CD4-positive, alpha-beta T cell (primary cell): ENCODE results near the gene LPO. TPM values are rescaled to one million over a fixed set of nuclear protein-coding genes. Genes with fewer than 3 reads are reported as not detected.

Source experiments
- ATAC-seq: fragments of 200-7000 bp; cut with Tn5 transposase; one replicate; pipeline ENCODE4 v1.10.0; 2022; ENCODE audit warnings: mild to moderate bottlenecking; ENCODE audit not compliant: poor library complexity
- CTCF ChIA-PET: fragments of 350-600 bp; sonication (Branson Sonifier 250); formaldehyde crosslinking; loops from one replicate; lab custom pipeline; 2021; ENCODE audit warnings: antibody characterized with exemption, inconsistent platforms; lab: Charles Lee
- POLR2A ChIA-PET: fragments of 350-600 bp; sonication (Branson Sonifier 250); formaldehyde crosslinking; loops from one replicate; lab custom pipeline; 2021; ENCODE audit warnings: antibody characterized with exemption, inconsistent platforms; lab: Charles Lee
- DNase-seq, 14 experiments: peaks; one replicate each; pipeline ENCODE4 v3.0.0-alpha.2; 2013 to 2020; ENCODE audit warnings: mixed read lengths in 2 of 14
- H3K27ac ChIP-seq, 2 donors: one replicate each; pipeline versions ENCODE4 v1.5.1 to v1.7.0; 2013; ENCODE audit warnings: low read length in 2 of 2, low read depth in 1 of 2, mild to moderate bottlenecking in 1 of 2
- H3K27me3 ChIP-seq, 2 experiments: 1 replicate in 1 of 2; 2 replicates in 1 of 2; pipeline versions ENCODE4 v1.6.1 to v1.7.0; 2013; ENCODE audit warnings: low read length in 2 of 2, control low read depth in 1 of 2, mild to moderate bottlenecking in 1 of 2, moderate library complexity in 1 of 2; ENCODE audit not compliant: insufficient read depth in 2 of 2, control insufficient read depth in 1 of 2
- H3K36me3 ChIP-seq: one replicate; pipeline ENCODE4 v1.6.1; 2013; ENCODE audit warnings: low read length, control low read depth; ENCODE audit not compliant: insufficient read depth
- H3K4me1 ChIP-seq: one replicate; pipeline ENCODE4 v1.6.1; 2013; ENCODE audit warnings: low read length, control low read depth; ENCODE audit not compliant: insufficient read depth
- H3K4me3 ChIP-seq: one replicate; pipeline ENCODE4 v1.5.1; 2013; ENCODE audit warnings: mild to moderate bottlenecking, low read length, moderate library complexity
- H3K9me3 ChIP-seq, 2 experiments: 1 replicate in 1 of 2; 2 replicates in 1 of 2; pipeline versions ENCODE4 v1.6.1 to v1.7.0; 2013; ENCODE audit warnings: low read length in 2 of 2, mild to moderate bottlenecking in 2 of 2, control low read depth in 1 of 2, moderate library complexity in 1 of 2; ENCODE audit not compliant: control insufficient read depth in 1 of 2, insufficient read depth in 1 of 2
- H3K27ac Mint-ChIP-seq: one replicate; pipeline ENCODE4 v1.8.0; 2020; ENCODE audit warnings: mixed read lengths
- H3K27me3 Mint-ChIP-seq: one replicate; pipeline ENCODE4 v1.8.0; 2021; ENCODE audit warnings: mixed read lengths
- H3K36me3 Mint-ChIP-seq: one replicate; pipeline ENCODE4 v1.8.0; 2021; ENCODE audit warnings: low read depth, mixed read lengths
- H3K4me1 Mint-ChIP-seq: one replicate; pipeline ENCODE4 v1.8.0; 2021; ENCODE audit warnings: low read depth, mixed read lengths
- H3K4me3 Mint-ChIP-seq: one replicate; pipeline ENCODE4 v1.8.0; 2020; ENCODE audit warnings: mild to moderate bottlenecking, mixed read lengths
- H3K9me3 Mint-ChIP-seq: one replicate; pipeline ENCODE4 v1.8.0; 2020; ENCODE audit warnings: mixed read lengths
- intact Hi-C, 2 experiments: fragments of 100-400 bp; cut with DNase I in 1 of 2; cut with micrococcal nuclease in 1 of 2; formaldehyde crosslinking; loops; one replicate each; pipeline versions ENCODE4 v1.15.1 to v1.9.0; 2023 to 2025; cut with DNase I, micrococcal nuclease
- total RNA-seq, 174 experiments: library from RNA in 2 of 174; stranded (reverse) in 2 of 174; gene quantifications; one replicate each; pipeline ENCODE4 v1.2.3 and lab custom pipeline; 2021 to 2026
- TF ChIP-seq, protein P1 (sequence below): fragments of 200-600 bp; IDR thresholded peaks from one replicate; pipeline ENCODE4 v1.8.0; 2022; ENCODE audit warnings: antibody characterized with exemption, mild to moderate bottlenecking

LPO gene
- total RNA-seq, 2 experiments from 2014 or later: not detected

DNA sequence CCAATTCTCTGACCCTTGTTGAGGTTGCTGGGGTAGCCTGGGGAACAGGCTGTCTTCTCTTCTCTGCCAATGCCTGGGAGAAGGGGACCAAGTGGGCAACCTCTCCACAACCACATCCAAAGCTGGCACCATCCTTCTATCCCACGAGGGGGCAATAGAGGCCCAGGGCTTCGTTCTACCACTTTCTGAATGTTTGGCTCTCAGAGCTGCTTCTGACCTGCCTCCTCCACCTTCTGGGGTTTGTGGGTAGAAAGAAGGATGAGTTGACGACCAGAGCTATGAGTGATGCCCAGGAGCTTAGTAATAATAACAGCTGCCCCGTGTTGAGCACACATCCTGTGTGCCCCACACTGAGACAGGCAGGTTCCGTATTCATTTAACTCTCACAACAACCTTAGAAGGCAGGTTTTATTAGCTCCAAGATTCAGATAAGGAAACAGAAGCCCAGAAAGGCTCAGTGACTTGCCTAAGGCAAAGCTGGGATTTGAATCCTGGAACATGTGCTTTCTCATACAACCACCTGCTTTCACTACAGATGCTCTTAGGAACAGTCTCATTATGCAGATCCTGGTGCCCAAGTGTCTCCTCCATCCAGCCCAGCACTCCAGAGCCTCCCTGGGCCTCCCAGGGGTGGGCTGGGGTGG lies 79.2 kb downstream of the LPO start:
- Mint-ChIP-seq H3K27me3 (no peaks in the 10 kb centered on the region), H3K4me3 (no peak overlapping the region), H3K36me3 (peaks cover 4% of the 10 kb centered on the region), H3K27ac (peak overlapping the region; percentile 62), H3K9me3 (no peaks in the 10 kb centered on the region), H3K4me1 (peaks cover 7% of the 10 kb centered on the region)
- intact Hi-C loops: loop anchor here (1.0 to 10.0 kb wide), 9 partner anchors 11 to 690 kb away; partner anchors contain the start of genes RNF43 (in 2 of the 2), HSF5 (in 1 of the 2) and TSPOAP1 (in 1 of the 2)
- peak; percentile 96 for ATAC-seq
- DNase-seq: peak in 13 of 14 experiments; percentile 59 to 91 (median 69)
- TF ChIP-seq, protein P1, sequence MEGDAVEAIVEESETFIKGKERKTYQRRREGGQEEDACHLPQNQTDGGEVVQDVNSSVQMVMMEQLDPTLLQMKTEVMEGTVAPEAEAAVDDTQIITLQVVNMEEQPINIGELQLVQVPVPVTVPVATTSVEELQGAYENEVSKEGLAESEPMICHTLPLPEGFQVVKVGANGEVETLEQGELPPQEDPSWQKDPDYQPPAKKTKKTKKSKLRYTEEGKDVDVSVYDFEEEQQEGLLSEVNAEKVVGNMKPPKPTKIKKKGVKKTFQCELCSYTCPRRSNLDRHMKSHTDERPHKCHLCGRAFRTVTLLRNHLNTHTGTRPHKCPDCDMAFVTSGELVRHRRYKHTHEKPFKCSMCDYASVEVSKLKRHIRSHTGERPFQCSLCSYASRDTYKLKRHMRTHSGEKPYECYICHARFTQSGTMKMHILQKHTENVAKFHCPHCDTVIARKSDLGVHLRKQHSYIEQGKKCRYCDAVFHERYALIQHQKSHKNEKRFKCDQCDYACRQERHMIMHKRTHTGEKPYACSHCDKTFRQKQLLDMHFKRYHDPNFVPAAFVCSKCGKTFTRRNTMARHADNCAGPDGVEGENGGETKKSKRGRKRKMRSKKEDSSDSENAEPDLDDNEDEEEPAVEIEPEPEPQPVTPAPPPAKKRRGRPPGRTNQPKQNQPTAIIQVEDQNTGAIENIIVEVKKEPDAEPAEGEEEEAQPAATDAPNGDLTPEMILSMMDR: peak; percentile 79
- Histone ChIP-seq H3K27me3 (no peaks in the 10 kb centered on the region), H3K9me3 (no peaks in the 10 kb centered on the region), H3K27ac (peak overlapping the region; percentile 35 to 38), H3K4me1 (peaks cover 17% of the 10 kb centered on the region), H3K36me3 (peaks cover 9% of the 10 kb centered on the region), H3K4me3 (no peak overlapping the region)
- POLR2A ChIA-PET: interaction anchor here (0.8 to 22.3 kb wide), 9 partner anchors 9 to 687 kb away, joined by 3 to 1359 read pairs (median 32); partner anchors contain the start of genes HSF5, RNF43, SUPT4H1 and TSPOAP1
- CTCF ChIA-PET: interaction anchor here (0.6 to 6.3 kb wide), 25 partner anchors 8 to 1510 kb away, joined by 3 to 211 read pairs (median 7); partner anchors contain the start of genes HSF5, RNF43, SUPT4H1 and TSPOAP1

DNA sequence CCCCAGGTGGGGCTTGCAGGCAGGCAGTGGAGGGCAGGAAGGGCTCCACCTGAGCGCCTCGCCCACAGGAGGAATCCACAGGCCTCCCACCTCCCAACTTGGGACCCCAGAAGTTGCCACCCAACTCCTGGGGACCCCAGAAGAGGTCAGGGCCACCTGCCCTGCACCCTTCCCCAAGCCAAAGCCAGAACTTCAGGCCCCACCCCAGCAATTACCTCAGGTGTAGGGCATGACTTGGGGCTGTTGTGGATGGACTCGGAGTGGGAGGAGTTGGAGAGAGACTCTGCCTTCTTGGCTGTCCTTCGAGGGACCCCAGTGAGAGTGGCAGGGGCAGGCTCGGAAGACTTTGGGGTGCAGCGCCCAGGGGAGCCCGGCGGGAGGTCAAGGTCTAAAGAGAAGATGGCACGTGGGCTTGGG lies 79.7 kb downstream of the LPO start:
- H3K27ac Mint-ChIP-seq: peak overlapping the region; percentile 62
- intact Hi-C loops: loop anchor here (5.0 to 10.0 kb wide), 4 partner anchors 169 to 689 kb away; partner anchors contain the start of gene HSF5 (in 1 of the 2)
- Histone ChIP-seq H3K4me3 (no peak overlapping the region), H3K4me1 (peaks cover 17% of the 10 kb centered on the region), H3K27ac (peak overlapping the region; percentile 35 to 38), H3K27me3 (no peaks in the 10 kb centered on the region), H3K36me3 (peaks cover 9% of the 10 kb centered on the region), H3K9me3 (no peaks in the 10 kb centered on the region)
- TF ChIP-seq, protein P1: no peak
- peaks cover 7% of the 10 kb centered on the region for H3K4me1 Mint-ChIP-seq
- peaks cover 4% of the 10 kb centered on the region for H3K36me3 Mint-ChIP-seq
- peak in 1 of 14 experiments; percentile 32 for DNase-seq
- H3K27me3 Mint-ChIP-seq: no peaks in the 10 kb centered on the region
- ATAC-seq: no peak
- H3K4me3 Mint-ChIP-seq: no peak overlapping the region
- POLR2A ChIA-PET: interaction anchor here (0.8 to 22.3 kb wide), 10 partner anchors 9 to 687 kb away, joined by 3 to 1359 read pairs (median 20); partner anchors contain the start of genes HSF5, RNF43, SUPT4H1 and TSPOAP1
- CTCF ChIA-PET: interaction anchor here (0.6 to 6.3 kb wide), 23 partner anchors 8 to 1510 kb away, joined by 3 to 211 read pairs (median 8); partner anchors contain the start of genes HSF5, RNF43, SUPT4H1 and TSPOAP1
- H3K9me3 Mint-ChIP-seq: no peaks in the 10 kb centered on the region

Other genes starting within 250 kb of the LPO start
- 100 to 1,000 TPM; 115 to 121 TPM for gene SRSF1, start 231.3 kb upstream of the LPO start, total RNA-seq
- 10 to 100 TPM; 30.9 to 32.2 TPM for gene DYNLL2, start 155.2 kb upstream of the LPO start, total RNA-seq
- under 1 TPM; 0.49 to 0.70 TPM for gene OR4D1, start 90.2 kb upstream of the LPO start, total RNA-seq
- not detected for gene OR4D2, start 71.6 kb upstream of the LPO start, total RNA-seq
- not detected for gene EPX, start 45.9 kb upstream of the LPO start, total RNA-seq
- 1 to 10 TPM; 4.6 to 6.4 TPM for gene MKS1, start 19.3 kb upstream of the LPO start, total RNA-seq
- gene MPO, start 42.4 kb downstream of the LPO start, total RNA-seq: under 1 TPM in 1 of 2 experiments, not detected in 1; 0.77 TPM
- 10 to 100 TPM; 17.8 to 19.5 TPM for gene TSPOAP1, start 90.2 kb downstream of the LPO start, total RNA-seq
- 10 to 100 TPM; 46.5 to 47.0 TPM for gene SUPT4H1, start 113.6 kb downstream of the LPO start, total RNA-seq
- 1 to 10 TPM in 1 of 2 experiments, under 1 TPM in 1; 0.69 to 1.9 TPM for gene RNF43, start 178.9 kb downstream of the LPO start, total RNA-seq
- gene HSF5, start 249.8 kb downstream of the LPO start, total RNA-seq: 1 to 10 TPM; 1.6 to 1.7 TPM